Measurements from ENCODE around the gene C9orf152.
A peak's percentile ranks its signal among the peaks of the same experiment; 100 is the strongest.

C9orf152 gene

GRCh38 chr9:110185806-110186205 is 22.2 kb downstream of the C9orf152 start:
- DNase-seq (ENCODE audit: low read depth, low spot score) = no peak

GRCh38 chr9:110183208-110184145 is 24.5 kb downstream of the C9orf152 start:
- H3K27ac ChIP-seq = no peak overlapping the region
- peak; percentile 36 for DNase-seq (ENCODE audit: low read depth, low spot score)

More at GRCh38 chr9:110185806-110186205, 22.2 kb downstream of the C9orf152 start:
- H3K27ac ChIP-seq = no peak overlapping the region

GRCh38 chr9:110180511-110181434 is 27.2 kb downstream of the C9orf152 start:
- peak overlapping the region; percentile 54 for H3K27ac ChIP-seq
- peak; percentile 59 for DNase-seq (ENCODE audit: low read depth, low spot score)

DNA sequence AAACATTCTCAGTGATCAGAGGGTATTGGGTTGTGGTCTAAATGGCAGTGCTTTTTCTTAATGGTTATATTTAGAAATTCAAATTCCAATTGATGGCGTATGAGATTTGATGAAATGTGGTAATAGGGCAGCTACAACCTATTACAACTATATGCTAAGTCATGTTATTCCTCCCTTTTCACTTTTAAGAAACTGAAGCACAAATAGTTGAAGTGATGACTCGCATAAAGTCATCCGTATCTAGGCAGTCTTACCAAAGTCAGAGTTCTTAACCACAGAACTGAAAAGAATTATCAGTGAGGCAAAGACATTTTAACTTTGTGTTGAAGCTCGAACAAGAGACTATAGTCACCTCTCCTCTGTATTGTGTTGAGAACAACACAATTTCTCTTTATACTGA is 28.2 kb downstream of the C9orf152 start:
- peak; percentile 36 for DNase-seq (ENCODE audit: low read depth, low spot score)
- peak overlapping the region; percentile 54 for H3K27ac ChIP-seq

GRCh38 chr9:110178281-110178680 is 29.7 kb downstream of the C9orf152 start:
- DNase-seq (ENCODE audit: low read depth, low spot score) = no peak
- H3K27ac ChIP-seq = no peak overlapping the region

DNA sequence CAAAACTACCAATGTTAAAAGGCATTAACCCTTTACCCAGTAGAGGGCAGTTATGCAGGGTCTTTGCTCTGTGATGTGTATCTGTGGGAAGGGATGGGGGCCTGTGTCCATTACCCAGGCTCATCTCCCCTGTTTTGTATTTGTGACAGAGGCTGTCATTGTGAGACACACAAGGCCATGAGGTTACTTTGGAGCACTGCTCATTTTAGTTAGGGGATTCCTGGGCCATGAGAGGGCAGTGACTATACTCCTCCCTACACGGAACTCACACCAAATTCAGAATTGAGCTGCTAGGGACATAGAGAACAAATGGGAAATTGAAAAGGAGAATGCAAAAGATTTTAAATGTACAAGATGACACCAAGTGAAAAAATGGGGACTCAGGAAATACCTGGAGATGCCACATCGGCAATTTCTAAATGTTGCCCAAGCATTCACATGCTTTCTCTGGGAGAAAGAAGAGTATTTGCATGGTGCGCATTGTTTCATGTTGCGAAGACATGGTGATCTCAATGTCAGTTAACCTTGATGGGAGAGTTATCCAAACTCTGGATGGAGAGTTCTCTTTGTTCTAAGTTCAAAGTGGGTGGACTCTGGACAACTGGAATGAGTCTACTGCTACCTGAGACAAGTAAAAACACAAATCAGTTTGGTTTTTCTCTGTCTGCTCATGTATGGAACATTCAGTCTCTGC is 32.5 kb downstream of the C9orf152 start:
- DNase-seq (ENCODE audit: low read depth, low spot score) = no peak
- H3K27ac ChIP-seq = no peak overlapping the region

DNA sequence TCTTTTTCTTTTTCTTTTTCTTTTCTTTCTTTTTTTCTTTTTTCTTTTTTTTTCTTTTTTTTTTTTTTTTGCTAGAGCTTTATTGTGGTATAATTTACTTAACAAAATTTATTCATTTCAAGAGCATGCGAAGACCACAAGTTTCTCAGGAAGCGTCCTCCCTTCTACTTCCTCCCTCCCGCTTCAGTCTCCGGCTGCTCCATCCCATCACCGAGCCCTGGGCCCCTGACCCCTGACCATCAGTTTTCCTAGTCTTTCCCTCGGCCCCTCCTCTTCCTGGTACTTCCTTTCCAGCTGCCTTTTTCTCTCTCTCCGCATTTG is 34.7 kb downstream of the C9orf152 start:
- DNase-seq (ENCODE audit: low read depth, low spot score) = no peak
- no peak overlapping the region for H3K27ac ChIP-seq

DNA sequence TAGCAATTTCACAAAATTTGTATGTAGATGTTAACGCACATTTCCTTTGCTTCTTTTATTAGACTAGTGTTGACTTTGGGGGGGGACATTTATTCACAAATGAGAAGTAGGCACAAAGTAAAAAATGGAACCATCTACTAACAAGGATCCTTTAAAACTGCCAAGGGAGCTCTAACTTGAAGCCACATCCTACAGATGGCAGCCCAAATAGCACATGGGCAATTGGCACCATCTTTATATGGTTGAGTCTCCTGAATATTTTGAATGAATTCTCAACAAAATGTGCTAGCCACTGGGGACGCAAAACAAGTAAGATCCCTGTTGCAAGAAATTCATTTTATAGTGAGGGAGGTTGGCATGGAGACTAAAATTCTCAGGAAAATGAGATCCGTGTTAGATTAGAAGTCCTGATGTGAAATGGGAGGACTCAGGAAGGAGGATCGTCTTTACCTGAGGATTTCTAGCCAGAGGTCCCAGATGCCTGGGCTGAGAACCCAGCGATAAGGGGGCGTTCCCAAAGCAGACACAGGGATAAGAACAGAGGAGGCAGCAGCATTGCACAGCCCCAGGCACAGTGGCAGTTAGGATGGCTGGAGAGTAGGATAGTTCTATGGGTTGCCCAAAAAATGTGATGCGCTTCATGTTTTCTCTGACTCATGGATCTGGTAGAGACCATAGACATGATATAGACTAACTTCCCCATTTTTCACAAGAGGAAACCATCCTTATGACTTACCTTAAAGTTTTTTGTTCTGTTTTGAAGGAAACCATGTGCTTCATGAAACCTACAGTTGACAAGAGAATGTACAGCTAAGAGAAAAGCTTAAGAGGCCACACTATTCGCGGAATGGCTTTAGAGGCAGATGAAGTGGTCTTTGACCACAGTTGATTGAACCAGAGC is 37.4 kb downstream of the C9orf152 start:
- no peak overlapping the region for H3K27ac ChIP-seq
- DNase-seq (ENCODE audit: low read depth, low spot score) = no peak

- H3K27ac ChIP-seq = no peak overlapping the region
- DNase-seq (ENCODE audit: low read depth, low spot score) = no peak
Observed at GRCh38 chr9:110168486-110168885, 39.5 kb downstream of the C9orf152 start.

- H3K27ac ChIP-seq = no peak overlapping the region
- no peak for DNase-seq (ENCODE audit: low read depth, low spot score)
Observed at GRCh38 chr9:110161940-110162339, 46.0 kb downstream of the C9orf152 start.

- no peak overlapping the region for H3K27ac ChIP-seq
- DNase-seq (ENCODE audit: low read depth, low spot score) = no peak
Observed at GRCh38 chr9:110160685-110161084, 47.3 kb downstream of the C9orf152 start.

DNA sequence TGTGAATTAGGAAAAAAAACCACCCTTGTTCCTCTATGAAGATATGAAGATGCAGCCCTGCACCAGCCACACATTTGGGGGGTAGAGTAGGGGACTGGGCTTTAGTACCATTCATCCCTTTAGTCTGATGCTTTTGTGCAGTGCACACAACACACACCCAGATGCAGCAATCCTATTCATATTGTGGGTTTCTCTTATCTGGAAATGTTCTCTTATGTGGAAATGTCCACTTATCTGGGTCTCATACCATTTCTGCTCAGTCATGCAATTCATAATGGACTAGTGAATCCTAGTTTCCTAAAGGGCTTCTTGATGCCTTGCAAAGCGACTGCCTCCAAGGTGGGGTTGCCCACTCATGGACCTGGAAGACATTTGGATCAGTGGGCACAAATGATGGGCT is 47.8 kb downstream of the C9orf152 start:
- DNase-seq (ENCODE audit: low read depth, low spot score) = no peak
- no peak overlapping the region for H3K27ac ChIP-seq

DNA sequence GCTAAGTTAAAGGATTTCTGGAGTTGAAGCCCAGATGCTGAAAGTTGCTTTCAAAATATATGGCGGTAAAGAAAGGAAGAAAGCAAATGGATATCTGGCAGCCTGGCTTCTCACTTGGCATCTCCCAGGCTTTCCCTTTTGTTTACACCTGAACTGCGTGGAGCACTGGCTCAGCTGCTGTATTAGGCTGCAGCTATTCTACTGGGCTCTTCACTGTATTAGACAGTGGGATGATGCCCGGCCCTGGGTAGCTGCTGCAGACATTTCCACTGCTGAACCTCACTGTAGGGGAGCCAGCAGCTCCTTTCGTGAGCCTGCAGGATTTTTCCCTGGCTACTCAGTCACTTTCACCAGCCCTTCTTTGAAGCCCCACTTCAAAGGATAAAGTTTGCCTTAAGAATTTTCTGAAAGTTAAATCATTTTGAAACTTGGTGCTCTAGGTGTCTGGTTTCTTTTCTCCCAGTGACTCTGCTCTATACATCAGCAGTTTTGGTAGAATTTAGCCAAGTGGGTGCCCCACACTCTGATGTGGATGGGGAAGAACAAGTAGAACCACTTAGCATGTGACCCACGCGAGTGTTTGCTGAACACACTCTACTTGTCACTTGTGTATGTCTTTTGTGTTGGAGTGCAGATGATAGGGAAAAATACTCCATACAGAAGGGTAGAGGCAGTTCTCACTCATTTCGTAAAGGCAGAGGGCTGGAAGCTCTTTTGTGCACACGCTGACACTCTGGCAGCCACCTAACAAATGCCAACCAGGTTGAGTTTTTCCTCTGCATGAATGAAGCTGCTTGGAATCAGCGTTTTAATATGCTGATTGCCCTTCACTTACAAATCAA is 49.9 kb downstream of the C9orf152 start:
- no peak for DNase-seq (ENCODE audit: low read depth, low spot score)

GRCh38 chr9:110156902-110157301 is 51.1 kb downstream of the C9orf152 start:
- H3K27ac ChIP-seq = no peak overlapping the region
- DNase-seq (ENCODE audit: low read depth, low spot score) = no peak

More for the DNA sequence above, 49.9 kb downstream of the C9orf152 start:
- no peak overlapping the region for H3K27ac ChIP-seq

DNA sequence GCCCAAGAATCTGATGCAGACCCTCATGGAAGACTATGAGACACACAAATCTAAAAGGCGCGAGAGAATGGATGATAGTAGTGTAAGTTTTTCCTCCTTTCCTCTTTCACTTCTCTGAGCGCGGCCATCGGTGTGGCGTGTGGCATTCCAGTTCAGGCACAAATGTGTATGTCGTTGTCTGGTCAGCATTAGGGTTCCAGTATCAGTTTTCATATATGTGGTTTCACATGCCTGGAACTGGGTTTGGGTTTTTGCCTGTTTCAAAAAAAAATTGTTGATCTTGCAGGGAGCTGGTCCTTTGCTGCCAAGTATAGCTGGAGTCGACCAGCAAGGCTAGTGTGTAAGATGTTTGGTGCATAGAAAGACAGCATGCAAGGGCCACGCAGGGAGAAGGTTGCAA is 51.5 kb downstream of the C9orf152 start:
- no peak for DNase-seq (ENCODE audit: low read depth, low spot score)
- H3K27ac ChIP-seq = no peak overlapping the region

- no peak for DNase-seq (ENCODE audit: low read depth, low spot score)
- no peak overlapping the region for H3K27ac ChIP-seq
Observed at GRCh38 chr9:110155751-110156150, 52.2 kb downstream of the C9orf152 start.

GRCh38 chr9:110153431-110153830 is 54.5 kb downstream of the C9orf152 start:
- H3K27ac ChIP-seq = no peak overlapping the region
- no peak for DNase-seq (ENCODE audit: low read depth, low spot score)

- DNase-seq (ENCODE audit: low read depth, low spot score) = no peak
- H3K27ac ChIP-seq = no peak overlapping the region
Observed at GRCh38 chr9:110152704-110153374, 55.1 kb downstream of the C9orf152 start.

Measured in epithelial cell of prostate (primary cell).